Lower leg skin (tissue), 4 donors: Measurements from ENCODE around the gene TSPAN15. TPM values are rescaled to one million over a fixed set of nuclear protein-coding genes. Genes with fewer than 3 reads are reported as not detected.

Experiments
- DNase-seq, 2 donors: peaks; one replicate each; pipeline ENCODE4 v3.0.0-alpha.2; 2019; ENCODE audit warnings: low spot score in 2 of 2
- H3K4me3 ChIP-seq: fragments of 200-600 bp; sonication (generic); 2 replicates; pipeline ENCODE4 v1.5.1; 2017; ENCODE audit warnings: mild to moderate bottlenecking, low read depth; ENCODE audit not compliant: poor library complexity, severe bottlenecking
- CTCF ChIP-seq, 3 donors: fragments of 450-650 bp; IDR thresholded peaks; one replicate each; pipeline ENCODE4 v1.5.1; 2016; ENCODE audit warnings: antibody characterized with exemption in 3 of 3, mild to moderate bottlenecking in 3 of 3, moderate library complexity in 2 of 3
- POLR2A ChIP-seq, 2 donors: fragments of 450-650 bp; IDR thresholded peaks; one replicate each; pipeline ENCODE4 v1.6.1; 2016 to 2017; ENCODE audit warnings: antibody characterized with exemption in 2 of 2, mild to moderate bottlenecking in 1 of 2, moderate library complexity in 1 of 2
- WGBS, 2 donors: methylation state at CpG; one replicate each; pipeline ENCODE4 v1.1.5; 2018; 5-methylcytosine and 5-hydroxymethylcytosine counted together
- intact Hi-C: fragments of 100-400 bp; cut with DNase I; formaldehyde crosslinking; loops from one replicate; pipeline ENCODE4 v1.15.0; 2023; ENCODE audit warnings: low total_unique reads
- total RNA-seq, 4 donors: library from RNA; depleted of rRNA; stranded (reverse); fragments of >200 nt; gene quantifications; one replicate each; pipeline ENCODE4 v1.1.0, GENCODE V29; 2016

Gene TSPAN15
- total RNA-seq, 4 donors from 2014 or later, result 5.9 to 47.7 (median 13.0) TPM

GRCh38 chr10:69475433-69475830 lies 24.2 kb downstream of the TSPAN15 start:
- 80% methylated on average over 2 of the region's 2 CpGs for WGBS, 2 donors
- no peak overlapping the region for H3K4me3 ChIP-seq
- no peak for DNase-seq
- TF ChIP-seq POLR2A (IDR thresholded peaks at IDR 0.05) (no peak), CTCF (IDR thresholded peaks at IDR 0.05) (no peak)
- intact Hi-C loops, result no loop called here

- no peak overlapping the region for H3K4me3 ChIP-seq
- TF ChIP-seq CTCF (IDR thresholded peaks at IDR 0.05) (no peak), POLR2A (IDR thresholded peaks at IDR 0.05) (no peak)
- WGBS, 2 donors, result 87 to 90% methylated on average over 7 to 8 of the region's 8 CpGs
- DNase-seq, result no peak
- intact Hi-C loops, result no loop called here
Observed at GRCh38 chr10:69477968-69478597, 26.8 kb downstream of the TSPAN15 start.

GRCh38 chr10:69479240-69480067 lies 28.2 kb downstream of the TSPAN15 start:
- H3K4me3 ChIP-seq, result no peak overlapping the region
- 43 to 64% methylated on average over 7 of the region's 7 CpGs for WGBS, 2 donors
- DNase-seq, result no peak
- no peak for TF ChIP-seq CTCF (IDR thresholded peaks at IDR 0.05)
- intact Hi-C loops, result no loop called here

- intact Hi-C loops, result no loop called here
Observed at GRCh38 chr10:69480068-69480412, 28.8 kb downstream of the TSPAN15 start.

GRCh38 chr10:69481305-69481704 lies 30.0 kb downstream of the TSPAN15 start:
- H3K4me3 ChIP-seq, result no peak overlapping the region
- no peak for DNase-seq
- TF ChIP-seq POLR2A (IDR thresholded peaks at IDR 0.05) (no peak), CTCF (IDR thresholded peaks at IDR 0.05) (no peak)
- intact Hi-C loops, result no loop called here
- 82 to 83% methylated on average over 6 of the region's 6 CpGs for WGBS, 2 donors

More at GRCh38 chr10:69480068-69480412, 28.8 kb downstream of the TSPAN15 start:
- H3K4me3 ChIP-seq, result no peak overlapping the region
- TF ChIP-seq POLR2A (IDR thresholded peaks at IDR 0.05) (no peak), CTCF (IDR thresholded peaks at IDR 0.05) (no peak)
- 66 to 71% methylated on average over 1 of the region's 1 CpG for WGBS, 2 donors
- DNase-seq, result no peak
